K562 (cell line): ENCODE results near the gene FYTTD1.

ENCODE experiments used
- KAT2B ChIP-seq: IDR thresholded peaks from one replicate; pipeline ENCODE4 v1.6.1; 2012; ENCODE audit warnings: low read depth, mild to moderate bottlenecking, control low read depth, inconsistent platforms, low read length, moderate library complexity
- TEAD4 ChIP-seq, 2 experiments: sonication (generic) in 1 of 2; formaldehyde crosslinking in 1 of 2; IDR thresholded peaks; 2 replicates each; pipeline versions ENCODE4 v1.6.1 to v1.8.0; 2012 to 2022; ENCODE audit warnings: borderline replicate concordance in 1 of 2, inconsistent platforms in 1 of 2, low read length in 1 of 2, mild to moderate bottlenecking in 1 of 2, missing genetic modification reagents in 1 of 2

DNA sequence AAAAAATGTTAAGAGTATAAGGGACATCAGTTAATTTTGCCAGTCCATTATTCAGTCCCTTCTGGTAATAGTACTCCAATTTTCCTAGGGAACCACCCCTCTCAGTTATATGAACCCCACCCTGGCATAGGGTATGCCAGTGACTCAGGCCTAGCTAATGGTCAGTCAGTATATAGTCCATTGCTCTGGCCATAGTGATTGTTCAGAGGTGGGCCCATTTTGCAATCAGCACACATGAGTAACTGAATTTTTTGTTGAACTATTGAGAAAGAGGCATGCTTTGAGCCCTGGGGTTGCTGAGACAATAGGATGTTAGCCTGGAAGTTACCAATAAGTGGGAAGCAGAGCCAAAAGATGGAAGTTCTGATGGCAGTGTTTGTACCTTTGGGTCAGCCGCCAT lies 45.5 kb downstream of the FYTTD1 start:
- TF ChIP-seq KAT2B (no peak), TEAD4 (IDR thresholded peaks at IDR 0.05; ENCODE audit: low read length) (no peak), TEAD4 (CRISPR knock-in tag; IDR thresholded peaks at IDR 0.05; ENCODE audit: borderline replicate concordance) (no peak)
